Measurements from ENCODE around the gene MYH6. TPM values are rescaled to one million over a fixed set of nuclear protein-coding genes. Genes with fewer than 3 reads are reported as not detected.

Gene MYH6
- total RNA-seq, 2 experiments from 2014 or later = 0.05 TPM; not detected in 1

DNA sequence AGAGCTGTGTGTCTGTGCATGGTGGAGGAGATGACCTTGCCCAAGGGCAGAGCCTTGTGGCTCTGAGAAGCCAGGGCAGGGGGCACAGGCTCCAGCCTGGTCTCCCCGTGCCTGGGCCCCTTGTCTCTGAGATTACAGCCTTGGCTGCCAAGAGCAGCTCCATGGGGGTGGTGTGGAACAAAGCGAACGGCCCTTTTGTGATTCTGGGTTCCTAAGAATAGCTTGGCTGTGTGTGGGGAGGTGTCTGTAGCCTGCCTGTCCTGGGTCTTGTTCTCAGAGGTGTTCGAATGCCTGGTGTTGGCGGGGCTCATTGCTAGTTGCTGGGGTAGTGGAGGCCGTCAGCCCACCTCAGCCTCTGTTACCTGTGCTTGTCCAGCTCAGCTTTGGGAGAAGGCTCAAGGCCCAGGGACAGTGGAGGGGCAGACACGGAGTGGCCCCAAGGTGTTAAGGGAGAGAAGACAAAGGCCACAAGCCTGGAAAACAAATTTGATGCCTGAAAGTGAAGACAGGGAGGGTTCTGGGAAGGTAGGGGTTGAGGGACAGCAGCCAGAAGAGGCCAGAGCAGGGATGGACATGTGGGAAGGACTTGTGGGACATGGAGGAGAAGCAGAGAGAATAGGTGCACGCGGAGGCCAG is 34.8 kb upstream of the MYH6 start:
- H3K4me3 Mint-ChIP-seq = no peak overlapping the region
- no peaks in the 10 kb centered on the region for H3K36me3 Mint-ChIP-seq
- no peaks in the 10 kb centered on the region for H3K9me3 Mint-ChIP-seq
- intact Hi-C loops (cut with micrococcal nuclease) = no loop called here
- no peak for DNase-seq
- ChIA-PET CTCF (interaction anchor here (1.9 kb wide), 1 partner anchor 11 kb away, joined by 6 read pairs; no protein-coding TSS in a partner anchor), POLR2A (no interaction called here)
- H3K27me3 Mint-ChIP-seq = peaks cover 4% of the 10 kb centered on the region
- no peak overlapping the region for H3K27ac Mint-ChIP-seq
- no peaks in the 10 kb centered on the region for H3K4me1 Mint-ChIP-seq (ENCODE audit: low read depth)

DNA sequence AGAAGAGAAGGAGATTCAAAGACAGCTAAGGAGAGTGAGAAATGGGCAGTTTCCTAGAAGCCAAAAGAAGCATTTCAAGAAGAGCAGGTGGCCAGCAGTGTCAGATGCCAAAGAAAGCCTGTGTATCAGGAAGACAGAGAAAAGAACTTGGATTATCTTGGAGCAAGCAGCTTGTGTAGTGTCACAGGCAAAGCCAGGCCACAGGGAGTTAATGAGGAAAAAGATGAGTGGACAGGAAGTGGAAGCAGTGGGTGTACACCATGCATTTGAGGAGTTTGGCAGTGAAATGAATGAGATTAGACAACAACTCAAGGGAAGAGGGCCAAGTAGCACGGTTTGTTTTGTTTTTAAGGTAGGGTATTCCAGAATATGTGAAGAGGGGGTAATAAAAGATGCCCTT is 33.0 kb upstream of the MYH6 start:
- Mint-ChIP-seq H3K9me3 (no peaks in the 10 kb centered on the region), H3K36me3 (no peaks in the 10 kb centered on the region), H3K4me1 (ENCODE audit: low read depth) (no peaks in the 10 kb centered on the region), H3K27me3 (peaks cover 4% of the 10 kb centered on the region), H3K4me3 (no peak overlapping the region), H3K27ac (no peak overlapping the region)
- no peak for DNase-seq
- CTCF ChIA-PET = no interaction called here
- POLR2A ChIA-PET = interaction anchor here (0.7 kb wide), 1 partner anchor 1976 kb away, joined by 3 read pairs; no protein-coding TSS in a partner anchor
- intact Hi-C loops (cut with micrococcal nuclease) = no loop called here

DNA sequence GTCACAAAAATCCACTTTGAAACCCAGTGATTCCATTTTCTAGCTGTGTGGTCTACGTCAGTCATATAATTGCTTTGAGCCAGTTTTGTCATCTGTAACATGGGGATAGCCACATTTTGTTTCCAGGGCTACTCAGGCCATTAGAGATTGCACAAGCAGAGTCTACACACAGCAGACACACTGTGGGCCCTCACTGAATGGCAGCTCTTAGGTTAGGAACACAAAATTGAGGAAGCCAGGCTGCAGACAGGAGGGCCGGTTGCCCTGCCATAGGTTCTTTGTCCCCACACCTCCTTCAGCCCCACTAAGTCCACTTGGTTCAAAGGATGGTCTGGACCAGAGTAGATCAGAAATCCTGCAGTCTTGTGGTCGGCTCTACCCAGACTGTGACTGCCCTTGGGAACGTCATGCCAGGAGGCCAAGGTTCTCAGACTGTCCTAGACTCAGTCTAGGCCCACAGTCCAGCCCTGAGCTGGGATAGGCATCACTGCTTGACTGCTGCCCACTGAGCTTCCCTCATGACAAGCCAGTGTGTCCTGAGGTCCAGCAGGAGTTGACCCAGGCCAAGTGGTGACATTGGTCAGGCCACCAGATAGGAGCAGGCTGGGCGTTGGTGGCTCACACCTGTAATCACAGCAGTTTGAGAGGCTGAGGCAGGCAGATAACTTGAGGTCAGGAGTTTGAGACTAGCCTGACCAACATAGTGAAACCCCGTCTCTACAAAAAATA is 31.2 kb upstream of the MYH6 start:
- ChIA-PET POLR2A (no interaction called here), CTCF (no interaction called here)
- Mint-ChIP-seq H3K4me1 (ENCODE audit: low read depth) (no peaks in the 10 kb centered on the region), H3K4me3 (no peak overlapping the region), H3K36me3 (no peaks in the 10 kb centered on the region), H3K9me3 (no peaks in the 10 kb centered on the region), H3K27me3 (peaks cover 4% of the 10 kb centered on the region), H3K27ac (no peak overlapping the region)
- no peak for DNase-seq
- intact Hi-C loops (cut with micrococcal nuclease) = no loop called here

DNA sequence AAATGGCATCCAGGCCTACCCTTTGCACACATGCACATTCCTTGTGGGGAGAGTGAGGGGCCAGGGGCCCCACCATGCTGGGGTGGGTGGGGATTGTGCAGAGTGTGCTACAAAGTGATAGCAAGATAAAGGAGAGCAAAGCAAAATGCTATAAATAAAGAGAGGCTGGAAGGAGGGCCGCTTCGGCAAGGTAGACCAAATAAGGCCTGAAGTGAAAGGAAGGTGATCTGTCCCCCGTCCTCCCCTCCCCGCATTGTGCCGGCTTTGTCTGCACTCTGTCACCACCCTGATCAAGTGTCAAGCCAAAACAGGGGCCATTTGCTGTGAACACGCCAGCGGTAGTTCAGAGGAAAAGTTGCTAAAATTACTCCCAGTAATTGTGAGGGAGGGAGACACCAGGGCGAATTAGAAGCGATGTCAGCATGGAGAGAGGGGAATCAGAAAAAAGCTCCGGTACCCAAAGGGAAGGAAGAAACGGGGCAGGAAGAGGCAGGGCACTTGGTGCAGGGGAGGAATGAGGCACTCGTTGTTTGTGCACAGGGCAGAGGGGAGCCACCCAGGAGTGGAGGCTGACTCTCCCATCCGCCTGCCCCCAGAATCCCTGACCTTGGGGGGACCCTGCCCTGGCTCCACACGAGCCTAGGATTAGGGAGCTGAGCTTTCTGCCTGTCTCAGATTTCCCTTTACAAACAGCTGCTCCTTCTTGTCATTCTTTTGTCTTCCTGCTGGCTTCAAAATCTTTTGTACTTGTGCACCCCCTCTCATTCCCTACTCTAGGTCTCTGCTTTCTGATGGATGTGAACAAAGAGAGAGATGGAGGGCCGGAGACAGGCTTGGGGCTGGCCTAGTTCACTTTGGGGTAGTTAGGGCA is 30.3 kb upstream of the MYH6 start:
- no peak for DNase-seq
- no peaks in the 10 kb centered on the region for H3K36me3 Mint-ChIP-seq
- POLR2A ChIA-PET = no interaction called here
- H3K4me3 Mint-ChIP-seq = no peak overlapping the region
- intact Hi-C loops (cut with micrococcal nuclease) = no loop called here
- H3K4me1 Mint-ChIP-seq (ENCODE audit: low read depth) = no peaks in the 10 kb centered on the region
- H3K9me3 Mint-ChIP-seq = no peaks in the 10 kb centered on the region
- no peak overlapping the region for H3K27ac Mint-ChIP-seq
- CTCF ChIA-PET = no interaction called here
- H3K27me3 Mint-ChIP-seq = peaks cover 4% of the 10 kb centered on the region

DNA sequence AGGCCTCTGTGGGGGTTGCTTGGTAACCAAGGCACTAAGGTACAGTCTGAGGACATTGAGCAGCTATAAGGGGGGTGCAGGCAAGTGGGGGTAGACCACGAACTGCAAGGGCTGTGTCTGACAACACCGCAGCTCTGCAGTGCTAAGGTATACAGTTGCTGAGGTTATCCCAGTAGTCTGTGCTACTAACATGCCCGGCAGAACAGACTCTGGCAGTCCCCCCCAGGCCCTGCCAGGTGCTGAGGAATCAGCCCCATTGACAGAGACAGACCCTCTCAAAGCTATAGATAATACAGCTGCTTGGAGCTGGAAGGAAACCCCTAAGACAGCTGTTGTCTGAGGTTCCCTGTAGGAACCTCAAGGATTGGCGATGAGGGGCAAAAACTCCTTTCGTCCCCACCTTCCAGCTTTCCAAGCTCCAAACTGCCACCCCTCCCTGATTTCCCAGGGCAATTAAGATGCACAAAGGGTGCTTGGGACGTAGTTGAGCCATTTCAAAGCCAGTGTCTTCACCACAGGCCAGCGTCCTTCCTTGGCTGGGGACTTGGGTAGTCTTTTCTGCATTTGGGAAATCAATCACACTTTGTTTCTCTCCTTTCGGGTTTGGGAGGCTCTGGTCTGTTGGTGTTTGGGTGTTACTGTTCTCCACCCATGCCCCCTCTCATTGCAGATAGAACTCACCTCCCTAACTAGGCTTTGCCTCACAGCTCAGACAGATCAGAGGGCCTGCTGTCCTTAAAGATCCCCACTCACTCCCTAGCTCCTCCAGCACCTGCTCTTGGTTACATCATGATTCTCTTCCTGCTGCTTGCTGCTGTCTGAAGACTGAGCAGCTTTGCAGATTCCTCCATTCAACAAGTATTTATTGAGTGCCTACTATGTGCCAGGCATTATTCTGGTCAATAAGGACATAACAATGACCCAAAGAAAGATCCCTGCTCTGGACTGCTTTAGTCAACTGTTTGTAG is 29.3 kb upstream of the MYH6 start:
- Mint-ChIP-seq H3K9me3 (no peaks in the 10 kb centered on the region), H3K27me3 (peaks cover 4% of the 10 kb centered on the region), H3K4me1 (ENCODE audit: low read depth) (no peaks in the 10 kb centered on the region), H3K27ac (no peak overlapping the region), H3K4me3 (no peak overlapping the region), H3K36me3 (no peaks in the 10 kb centered on the region)
- ChIA-PET CTCF (no interaction called here), POLR2A (no interaction called here)
- intact Hi-C loops (cut with micrococcal nuclease) = no loop called here
- DNase-seq = no peak

DNA sequence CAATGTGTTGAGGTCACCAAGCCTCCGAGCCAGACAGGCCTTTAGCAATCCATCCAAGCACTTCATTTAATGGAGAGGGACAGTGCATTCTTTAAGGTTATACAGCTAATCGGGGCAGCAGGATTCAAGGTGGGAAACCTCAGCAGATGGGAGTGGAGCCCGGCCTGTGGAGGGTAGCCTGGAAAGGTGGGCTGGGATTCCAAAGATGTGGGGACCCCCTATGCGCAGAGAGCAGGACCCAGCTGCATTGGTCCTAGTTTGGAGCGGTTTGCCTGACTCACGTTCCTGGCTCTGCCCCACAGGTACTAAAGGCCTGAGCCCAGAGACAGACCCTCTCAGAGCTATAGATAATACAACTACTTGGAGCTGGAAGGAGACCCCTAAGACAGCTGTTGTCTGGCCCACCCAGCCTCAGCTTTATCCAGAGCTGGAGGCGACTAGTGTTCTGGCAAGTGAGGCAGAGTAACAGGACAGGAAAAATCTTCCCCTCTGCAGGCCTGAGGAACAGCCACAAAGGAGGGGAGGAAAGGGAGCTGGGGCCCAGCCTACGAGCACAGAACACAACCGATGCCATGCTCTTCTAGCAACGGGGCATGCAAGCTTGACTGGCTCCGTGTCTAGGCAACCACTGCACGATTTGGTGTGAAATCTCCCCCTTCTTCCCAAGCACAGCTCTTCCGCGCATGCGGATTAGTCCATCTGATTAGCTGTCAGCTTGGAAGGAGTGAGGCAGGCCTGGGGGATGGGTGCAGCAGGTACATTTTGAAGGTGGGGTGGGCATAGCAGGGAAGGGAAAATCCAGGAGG is 28.5 kb upstream of the MYH6 start:
- ChIA-PET CTCF (interaction anchor here (0.6 kb wide), 1 partner anchor 198 kb away, joined by 3 read pairs; no protein-coding TSS in a partner anchor), POLR2A (no interaction called here)
- no peaks in the 10 kb centered on the region for H3K36me3 Mint-ChIP-seq
- H3K4me3 Mint-ChIP-seq = no peak overlapping the region
- H3K9me3 Mint-ChIP-seq = no peaks in the 10 kb centered on the region
- no peak overlapping the region for H3K27ac Mint-ChIP-seq
- intact Hi-C loops (cut with micrococcal nuclease) = no loop called here
- DNase-seq = peak; percentile 5
- H3K4me1 Mint-ChIP-seq (ENCODE audit: low read depth) = no peaks in the 10 kb centered on the region
- peaks cover 4% of the 10 kb centered on the region for H3K27me3 Mint-ChIP-seq

DNA sequence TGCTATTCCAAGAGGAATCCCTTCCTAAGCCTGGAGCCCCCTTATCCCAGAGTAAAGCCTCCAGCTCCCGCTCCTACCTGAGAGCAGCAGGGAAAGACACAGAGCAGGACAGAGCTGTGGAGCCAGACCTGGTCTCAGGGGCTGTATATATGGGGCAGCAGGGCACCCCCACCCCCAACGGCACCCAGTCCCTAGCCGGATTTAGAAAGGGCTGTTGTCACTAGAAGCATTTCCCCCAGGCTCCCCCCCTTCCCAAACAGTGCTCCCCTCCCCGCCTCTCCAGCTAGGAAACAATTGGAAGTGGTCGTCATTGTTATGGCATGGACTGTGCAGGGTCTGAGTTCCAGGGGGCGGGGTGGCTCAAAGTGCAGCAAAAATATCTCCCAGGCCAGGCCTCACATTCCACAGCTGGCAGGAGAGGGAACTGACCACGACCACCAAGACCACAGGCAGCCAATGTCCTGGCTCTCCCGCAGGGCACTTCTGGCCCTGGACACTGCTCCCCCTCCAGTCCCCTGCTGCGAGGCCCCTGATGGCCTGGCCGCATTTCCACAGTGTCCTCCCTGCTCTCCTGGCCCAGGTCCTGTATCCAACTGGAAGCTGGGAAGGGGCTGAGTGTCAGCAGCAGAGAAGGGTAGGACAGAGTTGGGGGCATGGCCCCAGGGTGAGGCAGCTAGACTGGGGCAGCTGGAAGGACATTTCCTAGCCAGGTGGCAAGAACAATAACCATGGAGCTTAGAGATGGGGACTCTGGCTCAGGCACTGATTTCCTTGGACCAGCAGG is 27.7 kb upstream of the MYH6 start, which contains the start of gene MYH7:
TSS of gene MYH7 (minus strand) at position 118 of the 784 bp plus-strand sequence. CDS start 1,928 bp downstream, outside the sequence.
- POLR2A ChIA-PET = no interaction called here
- Mint-ChIP-seq H3K27ac (no peak within 1 kb of the TSS), H3K4me3 (no peak within 1 kb of the TSS)

DNA sequence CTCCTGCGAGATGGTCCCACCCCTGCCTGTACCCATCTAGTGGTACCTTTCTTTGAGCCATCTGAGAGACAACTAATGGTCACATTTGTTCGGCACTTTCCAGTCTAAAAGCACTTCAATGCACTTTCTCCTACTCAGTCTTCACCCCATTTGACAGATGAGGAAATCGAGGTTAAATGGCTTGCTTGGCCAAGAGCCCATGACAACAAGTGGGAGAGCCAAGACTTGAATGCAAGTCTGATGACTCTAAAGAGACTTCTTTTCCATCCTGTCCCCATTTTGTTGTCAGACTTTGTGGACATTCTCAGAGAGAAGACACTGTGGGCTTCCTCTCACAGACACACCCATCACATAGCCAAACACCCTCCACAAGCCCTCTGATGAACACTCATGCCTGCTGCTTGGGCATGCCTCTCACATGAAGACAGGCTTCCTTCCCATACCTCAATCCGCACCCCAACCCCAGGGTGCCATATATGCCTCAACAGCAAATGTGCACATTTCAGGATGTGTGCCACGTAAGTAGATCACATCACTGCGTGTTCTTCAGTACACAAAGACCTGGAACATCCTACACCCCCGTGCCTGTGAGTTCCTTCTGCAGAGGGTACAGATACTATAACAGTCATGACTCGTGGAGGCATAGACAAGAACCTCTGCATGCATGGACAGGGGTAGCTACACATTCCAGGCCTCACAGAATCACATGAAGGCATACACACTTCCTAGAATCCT is 26.6 kb upstream of the MYH6 start:
- Mint-ChIP-seq H3K27me3 (no peaks in the 10 kb centered on the region), H3K4me3 (no peak overlapping the region), H3K4me1 (ENCODE audit: low read depth) (no peaks in the 10 kb centered on the region), H3K36me3 (no peaks in the 10 kb centered on the region), H3K9me3 (no peaks in the 10 kb centered on the region), H3K27ac (no peak overlapping the region)
- ChIA-PET POLR2A (no interaction called here), CTCF (no interaction called here)
- no peak for DNase-seq
- intact Hi-C loops (cut with micrococcal nuclease) = no loop called here

More for the DNA sequence above, 27.7 kb upstream of the MYH6 start, which contains the start of gene MYH7:
- Mint-ChIP-seq H3K4me1 (ENCODE audit: low read depth) (no peaks in the 10 kb centered on the region), H3K36me3 (no peaks in the 10 kb centered on the region), H3K9me3 (no peaks in the 10 kb centered on the region), H3K27me3 (peaks cover 3% of the 10 kb centered on the region)
- CTCF ChIA-PET = interaction anchor here (0.6 kb wide), 1 partner anchor 199 kb away, joined by 3 read pairs; no protein-coding TSS in a partner anchor
- DNase-seq = no peak
- intact Hi-C loops (cut with micrococcal nuclease) = no loop called here

DNA sequence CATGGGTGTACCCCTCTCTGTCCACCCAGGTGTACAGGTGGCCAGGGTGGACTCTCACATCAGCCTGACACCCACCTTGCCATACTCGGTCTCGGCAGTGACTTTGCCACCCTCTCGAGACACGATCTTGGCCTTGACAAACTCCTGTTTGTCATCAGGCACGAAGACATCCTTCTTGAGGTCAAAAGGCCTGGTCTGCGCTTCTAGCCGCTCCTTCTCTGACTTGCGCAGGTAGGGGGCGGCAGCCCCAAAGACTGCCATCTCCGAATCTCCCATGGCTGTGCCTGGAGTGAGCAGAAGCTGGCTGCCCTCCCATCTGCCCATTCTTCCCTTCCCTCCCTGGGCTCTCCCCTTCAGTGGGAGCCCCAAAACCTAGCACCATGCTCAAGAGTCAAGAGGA is 25.4 kb upstream of the MYH6 start:
- Mint-ChIP-seq H3K9me3 (no peaks in the 10 kb centered on the region), H3K4me3 (no peak overlapping the region), H3K4me1 (ENCODE audit: low read depth) (no peaks in the 10 kb centered on the region), H3K36me3 (no peaks in the 10 kb centered on the region), H3K27ac (no peak overlapping the region), H3K27me3 (no peaks in the 10 kb centered on the region)
- CTCF ChIA-PET = no interaction called here
- POLR2A ChIA-PET = no interaction called here
- no peak for DNase-seq
- intact Hi-C loops (cut with micrococcal nuclease) = no loop called here

DNA sequence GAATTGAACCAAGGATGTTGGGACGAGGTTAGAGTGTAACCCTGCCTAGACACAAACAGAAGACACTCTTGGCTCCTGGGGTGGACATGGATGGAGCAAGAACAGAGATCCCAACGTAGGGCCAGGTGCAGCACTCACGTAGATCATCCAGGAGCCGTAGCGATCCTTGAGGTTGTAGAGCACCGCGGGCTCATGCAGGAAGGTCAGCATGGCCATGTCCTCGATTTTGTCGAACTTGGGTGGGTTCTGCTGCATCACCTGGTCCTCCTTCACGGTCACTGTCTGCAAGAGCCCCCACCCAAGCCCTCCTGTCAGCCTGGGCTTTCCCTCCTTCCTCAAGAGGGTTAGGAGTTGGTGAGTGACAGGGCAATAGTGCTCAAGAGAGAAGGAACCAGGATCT is 24.9 kb upstream of the MYH6 start:
- no peak for DNase-seq
- POLR2A ChIA-PET = no interaction called here
- intact Hi-C loops (cut with micrococcal nuclease) = no loop called here
- no peaks in the 10 kb centered on the region for H3K9me3 Mint-ChIP-seq
- no peaks in the 10 kb centered on the region for H3K36me3 Mint-ChIP-seq
- no peak overlapping the region for H3K27ac Mint-ChIP-seq
- no peaks in the 10 kb centered on the region for H3K27me3 Mint-ChIP-seq
- no peaks in the 10 kb centered on the region for H3K4me1 Mint-ChIP-seq (ENCODE audit: low read depth)
- no peak overlapping the region for H3K4me3 Mint-ChIP-seq
- CTCF ChIA-PET = no interaction called here
